DOHH2 (cell line): ENCODE results near the gene EXOC3L2.

ENCODE experiments used
- EZH2phosphoT487 ChIP-seq: fragments of 200-600 bp; sonication (generic); IDR thresholded peaks from 2 replicates; pipeline ENCODE4 v1.6.1; 2017; ENCODE audit warnings: borderline replicate concordance, mild to moderate bottlenecking, antibody characterized with exemption, low read length, moderate library complexity, mixed read lengths
- TF ChIP-seq, protein P1 (sequence below): fragments of 200-600 bp; sonication (generic); IDR thresholded peaks from one replicate; pipeline ENCODE4 v1.5.1; 2014; ENCODE audit warnings: antibody characterized with exemption, mild to moderate bottlenecking, low read depth, low read length; ENCODE audit not compliant: poor library complexity, severe bottlenecking

- TF ChIP-seq, protein P1, sequence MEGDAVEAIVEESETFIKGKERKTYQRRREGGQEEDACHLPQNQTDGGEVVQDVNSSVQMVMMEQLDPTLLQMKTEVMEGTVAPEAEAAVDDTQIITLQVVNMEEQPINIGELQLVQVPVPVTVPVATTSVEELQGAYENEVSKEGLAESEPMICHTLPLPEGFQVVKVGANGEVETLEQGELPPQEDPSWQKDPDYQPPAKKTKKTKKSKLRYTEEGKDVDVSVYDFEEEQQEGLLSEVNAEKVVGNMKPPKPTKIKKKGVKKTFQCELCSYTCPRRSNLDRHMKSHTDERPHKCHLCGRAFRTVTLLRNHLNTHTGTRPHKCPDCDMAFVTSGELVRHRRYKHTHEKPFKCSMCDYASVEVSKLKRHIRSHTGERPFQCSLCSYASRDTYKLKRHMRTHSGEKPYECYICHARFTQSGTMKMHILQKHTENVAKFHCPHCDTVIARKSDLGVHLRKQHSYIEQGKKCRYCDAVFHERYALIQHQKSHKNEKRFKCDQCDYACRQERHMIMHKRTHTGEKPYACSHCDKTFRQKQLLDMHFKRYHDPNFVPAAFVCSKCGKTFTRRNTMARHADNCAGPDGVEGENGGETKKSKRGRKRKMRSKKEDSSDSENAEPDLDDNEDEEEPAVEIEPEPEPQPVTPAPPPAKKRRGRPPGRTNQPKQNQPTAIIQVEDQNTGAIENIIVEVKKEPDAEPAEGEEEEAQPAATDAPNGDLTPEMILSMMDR = peak; percentile 61
- TF ChIP-seq EZH2phosphoT487 = no peak
Observed at GRCh38 chr19:45187421-45188100, 57.6 kb downstream of the EXOC3L2 start.
